Fibroblast of lung (primary cell): Measurements from ENCODE around the gene CHI3L2.
A peak's percentile ranks its signal among the peaks of the same experiment; 100 is the strongest.

Experiments used
- CTCF ChIP-seq, 2 donors: IDR thresholded peaks in 1 of 2; conservative IDR thresholded peaks in 1 of 2; 1 replicate in 1 of 2; 2 replicates in 1 of 2; pipeline ENCODE4 v1.5.1; 2011 to 2012; ENCODE audit warnings: low read length in 2 of 2, control low read depth in 1 of 2, inconsistent platforms in 1 of 2, low read depth in 1 of 2, mild to moderate bottlenecking in 1 of 2
- EZH2 ChIP-seq: IDR thresholded peaks from 2 replicates; pipeline ENCODE4 v1.5.1; 2012; ENCODE audit warnings: low read length, control low read depth, mild to moderate bottlenecking; ENCODE audit errors: missing control alignments

GRCh38 chr1:111197598-111198284 lies 29.8 kb upstream of the CHI3L2 start:
- TF ChIP-seq CTCF (conservative IDR thresholded peaks at IDR 0.05 in 1 of 2, IDR thresholded peaks at IDR 0.05 in 1 of 2; ENCODE audit: low read depth in 1 of 2, low read length in 2 of 2) = peak; percentile 19 to 31
- no peak for TF ChIP-seq EZH2
